D721Med (cell line): ENCODE measurements around the gene SLC7A10.
"Not testable (repeated sequence)": the region's sequence is repeated elsewhere in the genome, so short reads cannot be mapped to it uniquely, and the experiment has no call there.

Experiments
- DNase-seq: peaks from one replicate; pipeline ENCODE4 v3.0.0; 2011; ENCODE audit warnings: low spot score; ENCODE audit not compliant: insufficient read length
- FAIRE-seq: peaks from 2 replicates; lab custom pipeline; 2011; peaks lifted over from hg19 to GRCh38; lab: Jason Lieb, UNC
- TF ChIP-seq, protein P1 (sequence below): IDR thresholded peaks from 2 replicates; pipeline ENCODE4 v1.5.1; 2012; ENCODE audit warnings: mild to moderate bottlenecking, control low read depth; ENCODE audit not compliant: insufficient read depth; ENCODE audit errors: missing control alignments

The SLC7A10 gene

DNA sequence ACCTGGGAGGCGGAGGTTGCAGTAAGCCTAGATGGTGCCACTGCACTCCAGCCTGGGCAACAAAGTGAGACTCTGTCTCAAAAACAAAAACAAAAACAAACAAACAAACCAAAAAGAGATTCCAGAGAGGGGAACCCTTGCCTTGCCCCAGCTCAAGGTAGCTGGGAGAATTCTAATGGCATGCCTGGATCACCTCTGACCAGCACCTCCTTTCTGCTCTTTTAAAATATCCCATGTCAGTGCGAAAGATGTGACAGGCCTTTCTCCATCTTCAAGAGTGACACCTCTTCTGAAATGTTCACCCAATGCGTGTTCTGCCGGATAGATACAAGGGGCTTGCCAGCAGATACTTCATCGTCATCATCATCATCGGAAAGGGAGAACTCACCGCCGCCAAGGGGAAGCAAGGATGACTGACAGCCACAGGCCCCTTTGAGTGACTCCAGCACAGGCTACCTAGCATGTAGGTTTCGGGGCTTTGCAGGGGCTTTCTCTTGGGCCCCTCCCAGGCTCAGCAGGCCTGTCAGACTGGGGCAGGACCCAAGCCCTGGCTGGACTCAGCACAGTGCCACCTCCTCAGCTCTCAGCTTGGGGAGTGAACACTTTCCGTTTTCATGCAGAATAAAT, 50.4 kb downstream of the SLC7A10 start:
- TF ChIP-seq, protein P1, sequence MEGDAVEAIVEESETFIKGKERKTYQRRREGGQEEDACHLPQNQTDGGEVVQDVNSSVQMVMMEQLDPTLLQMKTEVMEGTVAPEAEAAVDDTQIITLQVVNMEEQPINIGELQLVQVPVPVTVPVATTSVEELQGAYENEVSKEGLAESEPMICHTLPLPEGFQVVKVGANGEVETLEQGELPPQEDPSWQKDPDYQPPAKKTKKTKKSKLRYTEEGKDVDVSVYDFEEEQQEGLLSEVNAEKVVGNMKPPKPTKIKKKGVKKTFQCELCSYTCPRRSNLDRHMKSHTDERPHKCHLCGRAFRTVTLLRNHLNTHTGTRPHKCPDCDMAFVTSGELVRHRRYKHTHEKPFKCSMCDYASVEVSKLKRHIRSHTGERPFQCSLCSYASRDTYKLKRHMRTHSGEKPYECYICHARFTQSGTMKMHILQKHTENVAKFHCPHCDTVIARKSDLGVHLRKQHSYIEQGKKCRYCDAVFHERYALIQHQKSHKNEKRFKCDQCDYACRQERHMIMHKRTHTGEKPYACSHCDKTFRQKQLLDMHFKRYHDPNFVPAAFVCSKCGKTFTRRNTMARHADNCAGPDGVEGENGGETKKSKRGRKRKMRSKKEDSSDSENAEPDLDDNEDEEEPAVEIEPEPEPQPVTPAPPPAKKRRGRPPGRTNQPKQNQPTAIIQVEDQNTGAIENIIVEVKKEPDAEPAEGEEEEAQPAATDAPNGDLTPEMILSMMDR, result no peak
- no peak for DNase-seq
- no peak for FAIRE-seq

DNA sequence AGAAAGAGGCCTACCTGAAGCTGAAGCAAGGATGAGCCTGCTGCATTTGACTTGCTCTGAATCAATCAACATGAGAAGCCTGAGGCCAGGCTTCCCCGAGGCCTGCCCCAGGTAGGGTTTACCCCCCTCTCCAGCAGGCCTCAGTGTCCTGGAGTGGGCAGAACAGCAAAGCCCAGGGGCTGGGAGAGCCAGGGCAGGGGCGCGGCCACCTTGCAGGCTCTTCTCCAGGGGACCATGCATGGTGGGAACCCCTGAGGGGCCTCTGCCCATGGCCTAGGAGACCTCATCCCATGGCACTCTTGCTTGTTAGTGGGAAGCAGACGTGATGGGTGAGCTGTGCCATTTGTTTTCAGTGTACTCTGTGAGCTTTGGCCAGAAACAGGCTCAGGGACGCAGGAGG, 51.5 kb downstream of the SLC7A10 start:
- DNase-seq (no peak), FAIRE-seq (no peak)
- TF ChIP-seq, protein P1, result no peak

DNA sequence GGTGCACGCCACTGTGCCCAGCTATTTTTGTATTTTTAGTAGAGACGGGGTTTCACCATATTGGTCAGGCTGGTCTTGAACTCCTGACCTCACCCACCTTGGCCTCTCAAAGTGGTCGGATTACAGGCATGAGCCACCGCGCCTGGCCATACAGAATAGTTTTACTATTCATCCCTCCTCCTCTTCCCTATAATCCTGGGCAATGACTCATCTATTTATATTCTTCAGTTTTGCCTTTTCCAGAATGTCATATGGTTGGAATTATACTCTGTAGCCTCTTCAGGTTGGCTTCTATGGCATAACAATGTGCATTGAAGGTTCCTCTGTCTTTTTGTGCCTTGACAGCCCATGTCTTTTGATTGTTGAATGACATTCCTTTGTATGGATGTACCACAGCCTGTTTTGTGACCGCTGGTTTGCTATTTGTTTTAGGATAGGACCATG, 53.7 kb downstream of the SLC7A10 start:
- DNase-seq (no peak), FAIRE-seq (no peak)
- TF ChIP-seq, protein P1, result no peak

DNA sequence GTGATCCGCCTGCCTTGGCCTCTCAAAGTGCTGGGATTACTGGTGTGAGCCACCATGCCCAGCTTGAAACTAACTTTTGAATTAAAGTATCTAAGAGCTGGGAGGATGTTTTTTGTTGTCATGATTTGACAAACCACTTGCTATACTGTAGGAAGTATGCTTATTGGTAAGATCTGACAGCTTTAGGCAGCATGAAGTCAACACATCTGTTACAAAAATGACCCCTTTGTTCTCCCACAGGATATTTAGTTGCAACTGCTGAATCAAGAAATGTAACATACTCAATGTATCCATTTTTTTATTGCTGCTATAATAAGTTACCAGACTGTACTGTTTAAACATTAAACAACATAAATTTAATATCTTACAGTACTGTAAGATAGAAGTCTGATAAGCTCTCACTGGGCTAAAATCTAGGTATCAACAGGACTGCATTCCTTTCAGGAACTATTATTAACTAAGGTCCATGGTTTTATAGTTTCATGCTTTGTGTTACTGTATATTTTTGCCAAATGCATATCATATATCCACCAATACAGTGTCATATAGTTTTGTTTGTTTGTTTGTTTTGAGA, 54.3 kb downstream of the SLC7A10 start:
- TF ChIP-seq, protein P1, result no peak
- FAIRE-seq, result no peak

DNA sequence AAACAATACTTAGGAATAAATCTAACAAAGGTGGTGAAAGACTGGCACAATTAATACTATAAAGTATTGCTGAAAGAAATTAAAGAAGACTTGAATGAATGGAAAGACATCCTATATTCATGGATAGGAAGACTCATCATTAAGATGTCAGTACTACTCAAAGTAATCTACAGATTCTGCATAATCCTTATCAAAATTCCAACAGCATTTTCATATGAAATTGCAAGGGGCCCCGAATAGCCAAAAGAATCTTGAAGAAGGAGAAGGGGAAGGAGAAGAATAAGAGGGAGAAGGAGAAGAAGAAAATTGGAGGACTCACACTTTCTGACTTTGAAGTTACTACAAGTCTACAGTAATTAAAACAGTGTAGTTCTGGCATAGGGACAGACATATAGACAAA, 57.1 kb downstream of the SLC7A10 start:
- no peak for DNase-seq
- no peak for FAIRE-seq
- TF ChIP-seq, protein P1, result no peak

More for the DNA sequence above, 54.3 kb downstream of the SLC7A10 start:
- no peak for DNase-seq

DNA sequence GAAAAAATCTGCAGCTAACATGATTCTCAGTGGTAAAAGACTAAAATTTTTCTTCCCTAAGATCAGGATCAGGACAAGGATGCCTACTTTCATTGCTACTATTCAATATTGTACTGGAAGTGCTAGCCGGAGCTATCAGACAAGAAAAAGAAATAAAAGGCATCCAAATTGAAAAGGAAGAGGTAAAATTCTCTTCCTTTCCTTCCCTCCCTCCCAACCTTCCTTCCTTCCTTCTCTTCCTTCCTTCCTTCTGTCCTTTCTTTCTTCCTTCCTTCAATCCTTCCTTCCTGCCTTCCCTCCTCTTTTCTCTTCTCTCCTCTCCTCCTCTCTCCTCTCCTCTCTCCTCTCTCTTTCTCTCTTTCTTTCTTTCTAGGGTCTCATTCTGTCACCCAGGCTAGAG, 58.2 kb downstream of the SLC7A10 start:
- FAIRE-seq (no peak), DNase-seq (no peak)
- TF ChIP-seq, protein P1, result no peak

DNA sequence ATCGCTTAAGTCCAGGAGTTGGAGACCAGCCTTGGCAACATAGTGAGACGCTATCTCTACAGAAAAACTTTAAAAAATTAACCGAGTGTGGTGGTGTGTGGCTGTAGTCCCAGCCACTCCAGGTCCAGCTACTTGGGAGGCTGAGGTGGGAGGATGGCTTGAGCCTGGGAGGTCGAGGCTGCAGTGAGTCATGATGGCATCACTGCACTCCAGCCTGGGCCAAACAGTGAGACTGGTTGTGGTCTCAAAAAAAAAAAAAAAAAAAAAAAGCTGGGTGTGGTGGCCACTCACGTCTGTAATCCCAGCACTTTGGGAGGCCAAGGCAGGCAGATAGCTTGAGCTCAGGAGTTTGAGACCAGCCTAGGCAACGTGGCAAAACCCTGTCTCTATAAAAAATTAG, 59.6 kb downstream of the SLC7A10 start:
- FAIRE-seq, DNase-seq: not testable (repeated sequence)

DNA sequence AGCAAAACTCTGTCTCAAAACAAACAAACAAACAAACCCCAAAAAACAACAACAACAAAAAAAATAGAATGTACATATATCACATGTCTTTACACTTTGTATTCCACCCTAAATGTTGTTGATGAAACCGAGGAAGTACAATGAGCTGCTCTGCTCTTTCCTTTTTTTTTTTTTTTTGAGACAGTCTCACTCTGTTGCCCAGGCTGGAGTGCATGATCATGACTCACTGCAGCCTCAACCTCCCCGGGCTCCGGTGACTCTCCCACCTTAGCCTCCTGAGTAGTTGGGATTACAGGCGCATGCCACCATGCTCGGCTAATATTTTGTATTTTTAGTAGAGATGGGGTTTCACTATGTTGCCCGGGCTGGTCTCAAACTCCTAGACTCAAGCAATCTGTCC, 62.2 kb downstream of the SLC7A10 start:
- no peak for DNase-seq
- TF ChIP-seq, protein P1, result no peak
- FAIRE-seq, result no peak
